HEK293 (cell line): ENCODE measurements around the gene ECD.

Experiments
- CTCF ChIA-PET: fragments of 350-600 bp; formaldehyde crosslinking; extraction: SDS; loops from one replicate; lab custom pipeline; 2021; ENCODE audit warnings: antibody characterized with exemption; lab: Yijun Ruan, JAX
- POLR2A ChIA-PET: fragments of 300-600 bp; formaldehyde crosslinking; extraction: SDS; loops from one replicate; lab custom pipeline; 2020; ENCODE audit warnings: antibody characterized with exemption, inconsistent platforms; lab: Yijun Ruan, JAX
- H3K27ac ChIP-seq: fragments of 200-500 bp; sonication (Bioruptor generic); 2 replicates; pipeline ENCODE4 v1.5.1; 2014; ENCODE audit warnings: low read depth, low read length, control low read depth, inconsistent platforms; ENCODE audit errors: extremely low read depth
- H3K36me3 ChIP-seq, 2 experiments: fragments of 200-500 bp in 1 of 2; sonication (Bioruptor generic) in 1 of 2; 1 replicate in 1 of 2; 2 replicates in 1 of 2; pipeline ENCODE4 v1.5.1; 2014 to 2017; ENCODE audit warnings: inconsistent platforms in 2 of 2, low read length in 2 of 2; ENCODE audit not compliant: control insufficient read depth in 2 of 2, insufficient read depth in 1 of 2
- H3K4me1 ChIP-seq: fragments of 200-500 bp; sonication (Bioruptor generic); 2 replicates; pipeline ENCODE4 v1.5.1; 2014; ENCODE audit warnings: mild to moderate bottlenecking, low read length, inconsistent platforms; ENCODE audit not compliant: control insufficient read depth, insufficient read depth
- H3K4me3 ChIP-seq: 2 replicates; pipeline ENCODE4 v1.5.1; 2011; ENCODE audit warnings: low read depth, mild to moderate bottlenecking, control low read depth, low read length, moderate library complexity
- H3K9me3 ChIP-seq: fragments of 200-500 bp; sonication (Bioruptor generic); 2 replicates; pipeline ENCODE4 v1.5.1; 2014; ENCODE audit warnings: low read depth, low read length, inconsistent platforms; ENCODE audit not compliant: control insufficient read depth, insufficient read depth
- BCL11A ChIP-seq: fragments of 450-650 bp; formaldehyde crosslinking; IDR thresholded peaks from 2 replicates; pipeline ENCODE4 v1.5.1; 2016; ENCODE audit warnings: low read depth, missing biosample characterization, missing genetic modification characterization
- GLI4 ChIP-seq: fragments of 450-650 bp; formaldehyde crosslinking; IDR thresholded peaks from 2 replicates; pipeline ENCODE4 v1.5.1; 2016; ENCODE audit warnings: missing biosample characterization, missing genetic modification characterization
- KLF10 ChIP-seq: fragments of 450-650 bp; IDR thresholded peaks from 2 replicates; pipeline ENCODE4 v1.5.1; 2018; ENCODE audit warnings: missing biosample characterization, mild to moderate bottlenecking, missing genetic modification characterization
- SP7 ChIP-seq: fragments of 450-650 bp; formaldehyde crosslinking; IDR thresholded peaks from 2 replicates; pipeline ENCODE4 v1.5.1; 2016; ENCODE audit warnings: missing biosample characterization, missing genetic modification characterization
- TSHZ1 ChIP-seq: fragments of 450-650 bp; formaldehyde crosslinking; IDR thresholded peaks from 2 replicates; pipeline ENCODE4 v1.5.1; 2016; ENCODE audit warnings: missing biosample characterization, missing genetic modification characterization, borderline replicate concordance
- ZFP41 ChIP-seq: fragments of 450-650 bp; formaldehyde crosslinking; IDR thresholded peaks from 2 replicates; pipeline ENCODE4 v1.5.1; 2016; ENCODE audit warnings: missing biosample characterization, missing genetic modification characterization, borderline replicate concordance
- ZFP69B ChIP-seq: fragments of 450-650 bp; formaldehyde crosslinking; IDR thresholded peaks from 2 replicates; pipeline ENCODE4 v1.5.1; 2016; ENCODE audit warnings: missing biosample characterization, missing genetic modification characterization
- ZNF48 ChIP-seq: fragments of 450-650 bp; formaldehyde crosslinking; IDR thresholded peaks from 2 replicates; pipeline ENCODE4 v1.5.1; 2016; ENCODE audit warnings: missing biosample characterization, missing genetic modification characterization
- ZNF488 ChIP-seq: fragments of 450-650 bp; formaldehyde crosslinking; IDR thresholded peaks from 2 replicates; pipeline ENCODE4 v1.5.1; 2016; ENCODE audit warnings: missing biosample characterization, missing genetic modification characterization
- ZNF518A ChIP-seq: fragments of 450-650 bp; formaldehyde crosslinking; conservative IDR thresholded peaks from 2 replicates; pipeline ENCODE4 v1.5.1; 2016; ENCODE audit warnings: low read depth, missing biosample characterization, missing genetic modification characterization
- ZNF629 ChIP-seq: fragments of 450-650 bp; formaldehyde crosslinking; IDR thresholded peaks from 2 replicates; pipeline ENCODE4 v1.5.1; 2017; ENCODE audit warnings: missing biosample characterization, missing genetic modification characterization
- ZNF654 ChIP-seq: fragments of 450-650 bp; formaldehyde crosslinking; IDR thresholded peaks from 2 replicates; pipeline ENCODE4 v1.5.1; 2016; ENCODE audit warnings: low read depth, missing biosample characterization, missing genetic modification characterization
- ZNF660 ChIP-seq: fragments of 450-650 bp; IDR thresholded peaks from 2 replicates; pipeline ENCODE4 v1.5.1; 2018; ENCODE audit warnings: missing biosample characterization, mild to moderate bottlenecking, missing genetic modification characterization
- ZNF664 ChIP-seq: fragments of 450-650 bp; formaldehyde crosslinking; IDR thresholded peaks from 2 replicates; pipeline ENCODE4 v1.5.1; 2016; ENCODE audit warnings: missing biosample characterization, missing genetic modification characterization

The ECD gene

GRCh38 chr10:73099141-73099540 lies 68.7 kb downstream of the ECD start:
- POLR2A ChIA-PET: interaction anchor here (0.7 to 1.9 kb wide), 2 partner anchors 11 to 744 kb away, joined by 5 to 9 read pairs; partner anchors contain the start of genes DNAJB12 and NUDT13
- CTCF ChIA-PET: interaction anchor here (0.5 to 2.7 kb wide), 5 partner anchors 8 to 1861 kb away, joined by 3 to 12 read pairs (median 4); no protein-coding TSS in a partner anchor

GRCh38 chr10:73097305-73097670 lies 70.5 kb downstream of the ECD start:
- Histone ChIP-seq H3K36me3 (peaks cover 0 to 3% of the 10 kb centered on the region in 2 experiments; a peak in 2 of 3 replicates), H3K4me1 (no peaks in the 10 kb centered on the region; the same call in 1 of the 2 replicates), H3K27ac (peak overlapping the region; percentile 90), H3K9me3 (no peaks in the 10 kb centered on the region), H3K4me3 (peak overlapping the region; percentile 82)
- CTCF ChIA-PET: interaction anchor here (0.6 to 4.2 kb wide), 9 partner anchors 13 to 122 kb away, joined by 3 to 40 read pairs (median 4); partner anchors contain the start of gene NUDT13
- TF ChIP-seq ZNF518A (tag by site-specific recombination) (0 out of 2 replicates have a peak, but pooled peaks have one; percentile 28), ZNF664 (peak; percentile 75; the same call in 1 of the 2 replicates), ZNF660 (tag by site-specific recombination) (no peak)
- POLR2A ChIA-PET: interaction anchor here (0.6 to 2.9 kb wide), 20 partner anchors 13 to 876 kb away, joined by 3 to 52 read pairs (median 4); partner anchors contain the start of genes DNAJB12, DNAJC9, ECD and MCU

More at GRCh38 chr10:73099141-73099540, 68.7 kb downstream of the ECD start:
- TF ChIP-seq ZNF654 (tag by site-specific recombination) (no peak), ZNF629 (tag by site-specific recombination) (no peak), ZNF48 (no peak), BCL11A (tag by site-specific recombination) (no peak), ZFP69B (tag by site-specific recombination) (no peak), ZFP41 (no peak), SP7 (no peak), GLI4 (no peak), KLF10 (tag by site-specific recombination) (no peak), TSHZ1 (tag by site-specific recombination) (no peak), ZNF488 (tag by site-specific recombination) (no peak)
- Histone ChIP-seq H3K27ac (no peak overlapping the region), H3K36me3 (peaks cover 0 to 5% of the 10 kb centered on the region in 2 experiments; a peak in 2 of 3 replicates), H3K4me1 (no peaks in the 10 kb centered on the region; the same call in 1 of the 2 replicates), H3K4me3 (no peak overlapping the region), H3K9me3 (no peaks in the 10 kb centered on the region)
